Left hindlimb (tissue), 1 donor: ENCODE measurements around the gene PRKAG2.

Source experiments
- DNase-seq: peaks from one replicate; pipeline ENCODE4 v3.0.0-alpha.2; 2018

Gene PRKAG2

GRCh38 chr7:151864081-151864480 is 12.8 kb downstream of the PRKAG2 start:
- DNase-seq, result no peak

GRCh38 chr7:151863386-151864079 is 13.4 kb downstream of the PRKAG2 start:
- no peak for DNase-seq

GRCh38 chr7:151862606-151863381 is 14.1 kb downstream of the PRKAG2 start:
- DNase-seq, result no peak

GRCh38 chr7:151861881-151862280 is 15.0 kb downstream of the PRKAG2 start:
- DNase-seq, result no peak

GRCh38 chr7:151860771-151861170 is 16.1 kb downstream of the PRKAG2 start:
- DNase-seq, result no peak

- no peak for DNase-seq
These were observed 16.8 kb downstream of the PRKAG2 start for GRCh38 chr7:151859948-151860685.

- no peak for DNase-seq
These were observed 17.6 kb downstream of the PRKAG2 start for GRCh38 chr7:151859111-151859947.

GRCh38 chr7:151858456-151858855 is 18.5 kb downstream of the PRKAG2 start:
- no peak for DNase-seq

- DNase-seq, result no peak
These were observed 19.0 kb downstream of the PRKAG2 start for GRCh38 chr7:151857866-151858450.

- DNase-seq, result no peak
These were observed 19.5 kb downstream of the PRKAG2 start for GRCh38 chr7:151857412-151857811.

- no peak for DNase-seq
These were observed 20.4 kb downstream of the PRKAG2 start for GRCh38 chr7:151856516-151856915.

- no peak for DNase-seq
These were observed 20.8 kb downstream of the PRKAG2 start for GRCh38 chr7:151856098-151856497.

GRCh38 chr7:151854720-151855071 is 22.2 kb downstream of the PRKAG2 start:
- DNase-seq, result no peak

GRCh38 chr7:151853896-151854719 is 22.8 kb downstream of the PRKAG2 start:
- no peak for DNase-seq

- DNase-seq, result no peak
These were observed 24.2 kb downstream of the PRKAG2 start for GRCh38 chr7:151852486-151853396.

- no peak for DNase-seq
These were observed 25.1 kb downstream of the PRKAG2 start for GRCh38 chr7:151851782-151852181.

GRCh38 chr7:151851145-151851751 is 25.7 kb downstream of the PRKAG2 start:
- no peak for DNase-seq

- no peak for DNase-seq
These were observed 26.3 kb downstream of the PRKAG2 start for GRCh38 chr7:151850491-151851124.

GRCh38 chr7:151849879-151850260 is 27.0 kb downstream of the PRKAG2 start:
- no peak for DNase-seq
